ENCODE data around the gene PLEKHF1.
A peak's percentile ranks its signal among the peaks of the same experiment; 100 is the strongest.

PLEKHF1 gene

DNA sequence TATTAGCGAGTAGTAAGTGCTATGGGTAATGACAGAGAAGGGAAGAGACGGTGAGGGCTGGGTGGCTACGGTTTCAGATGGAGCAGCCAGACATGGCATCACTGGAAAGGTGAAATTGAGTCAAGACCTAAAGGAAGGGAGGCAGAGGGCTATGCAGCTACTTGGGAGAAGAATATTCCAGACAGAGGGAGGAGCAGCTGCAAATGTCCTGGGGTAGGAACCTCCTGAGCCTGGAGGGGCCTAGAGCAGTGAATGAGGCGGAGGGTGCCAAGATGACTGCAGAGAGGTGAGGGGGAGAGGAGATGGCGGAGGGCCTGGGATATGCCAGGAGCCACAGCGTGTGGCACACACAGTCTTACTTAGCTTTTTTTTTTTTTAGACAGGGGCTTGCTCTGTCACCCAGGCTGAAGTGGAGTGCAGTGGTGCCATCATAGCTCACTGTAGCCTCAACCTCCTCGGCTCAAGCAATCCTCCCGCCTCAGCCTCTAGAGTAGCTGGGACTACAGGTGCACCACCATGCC is 21.1 kb downstream of the PLEKHF1 start:
- Histone ChIP-seq H3K27me3 (ENCODE audit: control insufficient read depth in 5 of 5, insufficient read depth in 4 of 5, low read length in 5 of 5) (no peaks in the 10 kb centered on the region), H3K36me3 (ENCODE audit: control insufficient read depth in 5 of 5, insufficient read depth in 5 of 5, low read length in 5 of 5) (no peaks in the 10 kb centered on the region), H3K9me3 (ENCODE audit: control insufficient read depth in 5 of 5, low read length in 5 of 5) (peaks cover 4 to 9% (median 6%) of the 10 kb centered on the region in 5 donors), H3K4me3 (ENCODE audit: low read depth in 1 of 5, low read length in 5 of 5) (no peak overlapping the region), H3K9ac (ENCODE audit: low read length in 5 of 5) (no peak overlapping the region), H3K4me1 (ENCODE audit: control insufficient read depth in 5 of 5, insufficient read depth in 5 of 5, low read length in 5 of 5) (peaks cover 3 to 49% (median 41%) of the 10 kb centered on the region in 5 donors), H3K27ac (ENCODE audit: low read depth, low read length) (peak overlapping the region; percentile 87)

DNA sequence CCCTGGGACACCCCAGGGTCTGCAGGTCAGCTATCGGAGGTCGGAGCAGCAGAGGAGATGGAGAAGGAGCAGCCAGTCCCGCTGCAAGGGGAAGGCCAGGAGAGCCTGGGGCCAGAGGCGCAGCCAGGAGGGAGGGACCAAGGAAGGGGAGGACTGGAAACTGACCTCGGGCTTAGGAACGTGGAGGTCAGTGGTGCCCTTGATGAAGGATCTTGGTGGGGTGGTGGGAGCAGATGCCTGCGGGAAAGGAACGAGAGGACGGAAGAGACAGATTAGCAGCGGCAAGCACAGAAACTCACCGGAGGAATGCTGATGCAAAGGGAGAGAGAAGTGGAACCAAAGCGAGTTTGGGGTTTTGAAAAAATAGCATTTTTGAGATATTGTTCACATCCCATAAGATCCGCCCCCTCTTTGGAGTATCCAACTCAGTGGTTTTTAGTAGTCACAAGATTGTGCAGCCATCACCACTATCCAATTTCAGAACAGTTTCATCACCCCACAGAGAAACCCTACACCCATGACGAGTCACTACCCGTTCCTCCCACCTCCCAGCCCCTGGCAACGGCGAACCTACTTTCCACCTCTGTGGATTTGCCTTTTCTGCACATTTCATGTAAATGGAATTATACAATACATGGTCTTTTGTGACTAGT is 22.1 kb downstream of the PLEKHF1 start:
- peak overlapping the region; percentile 45 to 65 (median 59) for H3K4me3 ChIP-seq (ENCODE audit: low read depth in 1 of 5, low read length in 5 of 5)
- no peaks in the 10 kb centered on the region for H3K36me3 ChIP-seq (ENCODE audit: control insufficient read depth in 5 of 5, insufficient read depth in 5 of 5, low read length in 5 of 5)
- peak overlapping the region in 2 of 5 donors; percentile 15 to 26 for H3K9ac ChIP-seq (ENCODE audit: low read length in 5 of 5)
- H3K27me3 ChIP-seq (ENCODE audit: control insufficient read depth in 5 of 5, insufficient read depth in 4 of 5, low read length in 5 of 5) = no peaks in the 10 kb centered on the region
- peak overlapping the region; percentile 87 for H3K27ac ChIP-seq (ENCODE audit: low read depth, low read length)
- H3K4me1 ChIP-seq (ENCODE audit: control insufficient read depth in 5 of 5, insufficient read depth in 5 of 5, low read length in 5 of 5) = peaks cover 0 to 38% (median 30%) of the 10 kb centered on the region in 5 donors
- H3K9me3 ChIP-seq (ENCODE audit: control insufficient read depth in 5 of 5, low read length in 5 of 5) = peaks cover 4 to 9% (median 6%) of the 10 kb centered on the region in 5 donors

DNA sequence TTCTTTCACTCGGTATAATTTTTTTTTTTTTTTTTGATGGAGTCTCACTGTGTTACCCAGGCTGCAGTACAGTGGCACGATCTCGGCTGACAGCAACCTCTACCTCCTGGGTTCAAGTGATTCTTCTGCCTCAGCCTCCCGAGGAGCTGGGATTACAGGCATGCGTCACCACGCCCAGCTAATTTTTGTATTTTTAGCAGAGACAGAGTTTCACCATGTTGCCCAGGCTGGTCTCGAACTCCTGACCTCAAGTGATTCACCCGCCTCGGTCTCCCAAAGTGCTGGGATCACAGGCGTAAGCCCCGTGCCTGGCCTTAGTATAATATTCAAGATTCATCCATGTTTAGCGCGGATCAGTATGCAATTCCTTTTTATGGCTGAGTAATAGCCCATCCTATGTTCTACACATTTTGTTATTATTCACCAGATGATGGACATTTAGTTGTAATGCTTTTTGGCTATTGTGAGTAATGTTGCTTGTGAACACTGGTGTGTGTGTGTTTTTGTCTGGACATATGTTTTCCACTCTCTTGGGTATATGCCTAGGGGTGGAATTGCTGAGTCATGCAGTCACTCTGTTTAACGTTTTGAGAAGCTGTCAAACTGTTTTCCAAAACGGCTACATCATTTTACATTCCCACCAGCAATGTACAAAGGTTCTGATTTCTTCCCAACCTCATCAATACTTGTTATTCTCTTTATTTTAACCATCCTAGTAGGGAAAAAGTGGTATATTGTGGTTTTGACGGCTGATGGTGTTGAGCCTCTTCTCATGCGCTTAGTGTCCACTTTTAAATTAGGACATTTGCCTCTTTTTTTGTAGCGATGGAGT is 22.9 kb downstream of the PLEKHF1 start:
- peaks cover 0 to 31% (median 23%) of the 10 kb centered on the region in 5 donors for H3K4me1 ChIP-seq (ENCODE audit: control insufficient read depth in 5 of 5, insufficient read depth in 5 of 5, low read length in 5 of 5)
- H3K9ac ChIP-seq (ENCODE audit: low read length in 5 of 5) = no peak overlapping the region
- H3K27me3 ChIP-seq (ENCODE audit: control insufficient read depth in 5 of 5, insufficient read depth in 4 of 5, low read length in 5 of 5) = no peaks in the 10 kb centered on the region
- no peaks in the 10 kb centered on the region for H3K36me3 ChIP-seq (ENCODE audit: control insufficient read depth in 5 of 5, insufficient read depth in 5 of 5, low read length in 5 of 5)
- H3K27ac ChIP-seq (ENCODE audit: low read depth, low read length) = peak overlapping the region; percentile 87
- no peak overlapping the region for H3K4me3 ChIP-seq (ENCODE audit: low read depth in 1 of 5, low read length in 5 of 5)
- peaks cover 4 to 9% (median 6%) of the 10 kb centered on the region in 5 donors for H3K9me3 ChIP-seq (ENCODE audit: control insufficient read depth in 5 of 5, low read length in 5 of 5)

DNA sequence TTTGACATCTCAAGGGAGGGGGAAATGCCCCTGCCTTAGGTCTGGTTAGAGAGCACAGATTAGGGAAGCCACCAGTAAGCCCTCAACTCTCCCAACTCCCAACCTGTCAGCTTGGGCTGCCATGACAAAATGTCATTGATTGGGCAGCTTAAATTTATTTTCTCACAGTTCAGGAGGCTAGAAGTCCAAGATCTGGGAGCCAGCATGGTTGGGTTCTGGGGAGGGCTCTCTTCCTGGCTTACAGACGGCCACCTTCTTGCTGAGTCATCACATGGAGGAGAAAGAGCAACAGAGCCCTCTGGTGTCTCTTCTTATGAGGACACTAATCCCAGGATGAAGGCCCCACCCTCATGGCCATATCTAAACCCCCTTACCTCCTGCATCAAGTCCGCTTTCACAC is 25.6 kb downstream of the PLEKHF1 start:
- Histone ChIP-seq H3K4me1 (ENCODE audit: control insufficient read depth in 5 of 5, insufficient read depth in 5 of 5, low read length in 5 of 5) (peaks cover 3 to 28% (median 24%) of the 10 kb centered on the region in 5 donors), H3K36me3 (ENCODE audit: control insufficient read depth in 5 of 5, insufficient read depth in 5 of 5, low read length in 5 of 5) (no peaks in the 10 kb centered on the region), H3K27ac (ENCODE audit: low read depth, low read length) (no peak overlapping the region), H3K9ac (ENCODE audit: low read length in 5 of 5) (no peak overlapping the region), H3K4me3 (ENCODE audit: low read depth in 1 of 5, low read length in 5 of 5) (peak overlapping the region in 1 of 5 donors; percentile 7), H3K27me3 (ENCODE audit: control insufficient read depth in 5 of 5, insufficient read depth in 4 of 5, low read length in 5 of 5) (no peaks in the 10 kb centered on the region), H3K9me3 (ENCODE audit: control insufficient read depth in 5 of 5, low read length in 5 of 5) (peaks cover 4 to 9% (median 6%) of the 10 kb centered on the region in 5 donors)

DNA sequence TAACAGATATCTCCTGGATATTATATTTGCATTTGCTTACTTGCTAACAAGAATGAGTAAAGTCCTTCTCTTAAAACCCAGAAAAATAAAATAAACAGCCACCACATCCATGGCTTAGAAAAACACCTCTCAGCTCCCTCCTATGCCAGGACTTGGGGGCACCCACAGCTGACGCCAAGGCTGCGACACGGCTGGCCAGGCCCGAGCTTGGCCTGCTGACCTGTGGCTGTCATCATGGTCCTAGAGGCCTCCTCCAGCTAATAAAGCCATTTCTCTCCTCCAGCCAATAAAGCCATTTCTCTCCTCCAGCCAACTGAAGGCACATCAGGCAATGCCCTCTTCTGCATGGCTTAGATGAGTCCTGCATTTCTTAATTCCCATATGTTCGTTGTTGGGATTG is 28.9 kb downstream of the PLEKHF1 start:
- Histone ChIP-seq H3K36me3 (ENCODE audit: control insufficient read depth in 5 of 5, insufficient read depth in 5 of 5, low read length in 5 of 5) (no peaks in the 10 kb centered on the region), H3K4me3 (ENCODE audit: low read depth in 1 of 5, low read length in 5 of 5) (no peak overlapping the region), H3K9ac (ENCODE audit: low read length in 5 of 5) (peak overlapping the region in 1 of 5 donors; percentile 26), H3K9me3 (ENCODE audit: control insufficient read depth in 5 of 5, low read length in 5 of 5) (peaks cover 4 to 9% (median 6%) of the 10 kb centered on the region in 5 donors), H3K27ac (ENCODE audit: low read depth, low read length) (no peak overlapping the region), H3K4me1 (ENCODE audit: control insufficient read depth in 5 of 5, insufficient read depth in 5 of 5, low read length in 5 of 5) (peaks cover 3 to 12% (median 7%) of the 10 kb centered on the region in 5 donors), H3K27me3 (ENCODE audit: control insufficient read depth in 5 of 5, insufficient read depth in 4 of 5, low read length in 5 of 5) (no peaks in the 10 kb centered on the region)

DNA sequence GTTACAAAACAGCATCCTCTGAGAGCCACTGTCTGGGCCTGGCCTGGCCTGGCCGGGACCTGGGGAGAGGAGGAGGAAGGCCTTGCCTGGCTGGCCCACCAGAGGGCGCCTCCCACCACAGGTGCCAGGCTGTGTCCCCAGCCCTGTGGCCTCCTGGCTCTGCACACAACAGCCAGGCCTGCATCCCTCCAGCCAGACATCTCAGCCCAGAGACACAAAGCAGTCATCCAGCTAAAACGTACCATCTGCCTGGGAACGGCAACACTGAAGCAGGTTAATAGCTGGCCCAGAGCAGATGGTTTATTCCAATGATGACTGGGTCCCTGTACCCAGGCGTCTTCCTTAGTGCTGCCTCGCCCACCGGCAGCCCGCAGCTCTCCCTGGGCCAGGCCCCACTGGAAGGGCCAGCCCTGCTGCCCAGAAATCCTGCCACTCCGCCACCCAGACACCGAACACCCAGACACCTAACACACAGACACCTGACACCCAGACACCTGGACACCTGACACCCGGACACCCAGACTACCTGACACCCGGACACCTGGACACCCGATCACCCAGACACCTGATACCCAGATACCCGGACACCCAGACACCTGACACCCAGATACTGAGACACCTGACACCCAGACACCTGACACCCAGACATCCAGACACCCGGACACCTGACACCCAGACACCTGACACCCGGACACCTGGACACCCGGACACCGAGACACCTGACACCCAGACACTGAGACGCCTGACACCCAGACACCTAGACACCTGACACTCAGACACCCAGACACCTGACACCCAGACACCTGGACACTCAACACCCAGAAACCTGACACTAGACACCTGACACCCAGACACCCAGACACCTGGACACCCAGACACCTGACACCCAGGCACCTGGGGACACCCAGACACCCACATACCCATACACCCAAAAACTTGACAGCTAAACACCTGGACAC is 29.7 kb downstream of the PLEKHF1 start:
- Histone ChIP-seq H3K36me3 (ENCODE audit: control insufficient read depth in 5 of 5, insufficient read depth in 5 of 5, low read length in 5 of 5) (no peaks in the 10 kb centered on the region), H3K4me3 (ENCODE audit: low read depth in 1 of 5, low read length in 5 of 5) (no peak overlapping the region), H3K9me3 (ENCODE audit: control insufficient read depth in 5 of 5, low read length in 5 of 5) (peaks cover 4 to 9% (median 6%) of the 10 kb centered on the region in 5 donors), H3K27me3 (ENCODE audit: control insufficient read depth in 5 of 5, insufficient read depth in 4 of 5, low read length in 5 of 5) (no peaks in the 10 kb centered on the region), H3K9ac (ENCODE audit: low read length in 5 of 5) (peak overlapping the region in 1 of 5 donors; percentile 11), H3K4me1 (ENCODE audit: control insufficient read depth in 5 of 5, insufficient read depth in 5 of 5, low read length in 5 of 5) (peaks cover 3 to 12% (median 7%) of the 10 kb centered on the region in 5 donors), H3K27ac (ENCODE audit: low read depth, low read length) (peak overlapping the region; percentile 10)

DNA sequence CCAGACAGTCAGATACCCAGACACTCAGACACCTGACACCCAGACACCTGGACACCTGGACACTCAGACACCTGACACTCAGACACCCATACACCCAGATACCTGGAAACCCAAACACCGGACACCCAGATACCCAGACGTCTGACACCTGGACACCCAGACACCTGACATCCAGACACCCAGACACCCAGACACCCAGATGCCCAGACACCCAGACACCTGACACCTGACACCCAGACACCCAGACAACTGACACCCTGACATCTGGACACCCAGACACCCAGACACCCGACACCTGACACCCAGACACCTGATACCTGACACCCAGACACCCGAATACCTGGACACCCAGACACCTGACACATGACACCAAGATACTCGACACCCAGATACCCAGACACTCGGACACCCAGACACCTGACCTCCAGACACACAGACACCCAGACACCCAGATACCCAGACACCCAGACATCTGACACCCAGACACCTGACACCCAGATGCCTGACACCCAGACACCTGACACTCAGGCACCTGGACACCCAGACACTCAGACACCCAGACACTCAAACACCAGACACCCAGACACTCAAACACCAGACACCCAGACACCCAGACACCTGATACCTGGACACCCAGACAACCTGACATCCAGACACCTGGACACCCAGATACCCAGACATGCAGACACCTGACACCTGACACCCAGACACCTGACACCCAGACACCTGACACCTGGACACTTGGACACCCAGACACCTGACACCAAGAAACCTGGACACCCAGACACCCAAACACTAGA is 30.7 kb downstream of the PLEKHF1 start:
- no peaks in the 10 kb centered on the region for H3K27me3 ChIP-seq (ENCODE audit: control insufficient read depth in 5 of 5, insufficient read depth in 4 of 5, low read length in 5 of 5)
- peaks cover 3 to 12% (median 7%) of the 10 kb centered on the region in 5 donors for H3K4me1 ChIP-seq (ENCODE audit: control insufficient read depth in 5 of 5, insufficient read depth in 5 of 5, low read length in 5 of 5)
- peak overlapping the region in 1 of 5 donors; percentile 37 for H3K9ac ChIP-seq (ENCODE audit: low read length in 5 of 5)
- peaks cover 0 to 2% (median under 1%) of the 10 kb centered on the region in 5 donors for H3K9me3 ChIP-seq (ENCODE audit: control insufficient read depth in 5 of 5, low read length in 5 of 5)
- peaks cover 0 to 1% (median 0%) of the 10 kb centered on the region in 5 donors for H3K36me3 ChIP-seq (ENCODE audit: control insufficient read depth in 5 of 5, insufficient read depth in 5 of 5, low read length in 5 of 5)
- H3K4me3 ChIP-seq (ENCODE audit: low read depth in 1 of 5, low read length in 5 of 5) = no peak overlapping the region
- no peak overlapping the region for H3K27ac ChIP-seq (ENCODE audit: low read depth, low read length)

DNA sequence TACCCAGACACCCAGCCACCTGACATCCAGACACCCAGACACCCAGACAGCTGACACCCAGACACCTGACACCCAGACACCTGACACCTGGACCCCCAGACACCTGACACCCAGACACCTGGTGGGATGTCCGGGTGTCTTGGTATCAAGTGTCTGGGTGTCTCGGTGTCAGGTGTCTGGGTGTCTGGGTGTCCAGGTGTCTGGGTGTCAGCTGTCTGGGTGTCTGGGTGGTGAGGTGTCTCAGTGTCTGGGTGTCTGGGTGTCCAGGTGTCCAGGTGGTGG is 31.2 kb downstream of the PLEKHF1 start:
- Histone ChIP-seq H3K27me3 (ENCODE audit: control insufficient read depth in 5 of 5, insufficient read depth in 4 of 5, low read length in 5 of 5) (no peaks in the 10 kb centered on the region), H3K4me3 (ENCODE audit: low read depth in 1 of 5, low read length in 5 of 5) (no peak overlapping the region), H3K9ac (ENCODE audit: low read length in 5 of 5) (no peak overlapping the region), H3K4me1 (ENCODE audit: control insufficient read depth in 5 of 5, insufficient read depth in 5 of 5, low read length in 5 of 5) (peaks cover 3 to 12% (median 7%) of the 10 kb centered on the region in 5 donors), H3K9me3 (ENCODE audit: control insufficient read depth in 5 of 5, low read length in 5 of 5) (no peaks in the 10 kb centered on the region), H3K27ac (ENCODE audit: low read depth, low read length) (no peak overlapping the region), H3K36me3 (ENCODE audit: control insufficient read depth in 5 of 5, insufficient read depth in 5 of 5, low read length in 5 of 5) (peaks cover under 1 to 7% (median 3%) of the 10 kb centered on the region in 5 donors)
